IMR-90 (cell line): ENCODE results near the gene CCNJ. TPM values are rescaled to one million over a fixed set of nuclear protein-coding genes. Genes with fewer than 3 reads are reported as not detected.

Experiments
- ATAC-seq: fragments of 200-7000 bp; cut with Tn5 transposase; 2 replicates; pipeline ENCODE4 v1.9.1; 2020; ENCODE audit warnings: low read depth, mild to moderate bottlenecking, moderate library complexity
- BruUV-seq: library from RNA; stranded (reverse); fragments of 400-500 nt; replicated peaks from 2 replicates; lab custom pipeline; 2021; lab: Mats Ljungman, UMichigan
- CTCF ChIA-PET: fragments of 300-600 bp; formaldehyde crosslinking; extraction: SDS; loops from one replicate; lab custom pipeline; 2021; ENCODE audit warnings: antibody characterized with exemption; lab: Yijun Ruan, JAX
- POLR2A ChIA-PET: fragments of 300-600 bp; sonication (Branson Sonifier 250); formaldehyde crosslinking; loops from one replicate; lab custom pipeline; 2022; ENCODE audit warnings: antibody characterized with exemption; ENCODE audit not compliant: unreplicated experiment; lab: Charles Lee
- DNase-seq: peaks from one replicate; pipeline ENCODE4 v3.0.0; 2013
- H2AFZ ChIP-seq: replicated peaks from 2 replicates; pipeline ENCODE3; 2013; ENCODE audit warnings: low read length, mild to moderate bottlenecking; ENCODE audit not compliant: poor library complexity
- H2AK5ac ChIP-seq: 2 replicates; pipeline ENCODE4 v1.6.1; 2013; ENCODE audit warnings: low read depth, low read length, inconsistent platforms
- H2AK9ac ChIP-seq: replicated peaks from 2 replicates; pipeline ENCODE3; 2013; ENCODE audit warnings: mild to moderate bottlenecking, low read depth, low read length, moderate library complexity; ENCODE audit not compliant: poor library complexity
- H2BK120ac ChIP-seq: 2 replicates; pipeline ENCODE4 v1.6.1; 2013; ENCODE audit warnings: low read depth, low read length, inconsistent platforms
- H2BK15ac ChIP-seq: 3 replicates; pipeline ENCODE4 v1.6.1; 2013; ENCODE audit warnings: low read depth, low read length, inconsistent platforms
- H2BK20ac ChIP-seq: 2 replicates; pipeline ENCODE4 v1.6.1; 2013; ENCODE audit warnings: low read depth, mild to moderate bottlenecking, inconsistent platforms, low read length, moderate library complexity
- H2BK5ac ChIP-seq: 2 replicates; pipeline ENCODE4 v1.6.1; 2013; ENCODE audit warnings: mild to moderate bottlenecking, low read depth, low read length, inconsistent platforms; ENCODE audit not compliant: poor library complexity, severe bottlenecking
- H3K14ac ChIP-seq: replicated peaks from 2 replicates; pipeline ENCODE4 v1.6.1; 2013; ENCODE audit warnings: low read depth, low read length, inconsistent platforms
- H3K18ac ChIP-seq: 2 replicates; pipeline ENCODE4 v1.6.1; 2013; ENCODE audit warnings: low read depth, low read length, control low read depth
- H3K23ac ChIP-seq: 2 replicates; pipeline ENCODE4 v1.6.1; 2013; ENCODE audit warnings: low read depth, low read length, inconsistent platforms
- H3K27ac ChIP-seq: 2 replicates; pipeline ENCODE4 v1.5.1; 2013; ENCODE audit warnings: mild to moderate bottlenecking, control low read depth, low read length; ENCODE audit not compliant: insufficient read depth
- H3K27me3 ChIP-seq: 2 replicates; pipeline ENCODE4 v1.6.1; 2013; ENCODE audit warnings: low read length; ENCODE audit not compliant: control insufficient read depth, insufficient read depth
- H3K36me3 ChIP-seq: 2 replicates; pipeline ENCODE4 v1.6.1; 2013; ENCODE audit warnings: low read length, mixed read lengths; ENCODE audit not compliant: control insufficient read depth, insufficient read depth
- H3K4ac ChIP-seq: 2 replicates; pipeline ENCODE4 v1.6.1; 2013; ENCODE audit warnings: low read depth, low read length, inconsistent platforms
- H3K4me1 ChIP-seq: 2 replicates; pipeline ENCODE4 v1.6.1; 2013; ENCODE audit warnings: low read length, mixed read lengths; ENCODE audit not compliant: control insufficient read depth, insufficient read depth
- H3K4me2 ChIP-seq: 2 replicates; pipeline ENCODE4 v1.6.1; 2013; ENCODE audit warnings: low read depth, mild to moderate bottlenecking, control low read depth, low read length, moderate library complexity
- H3K4me3 ChIP-seq: 2 replicates; pipeline ENCODE4 v1.5.1; 2013; ENCODE audit warnings: low read depth, mild to moderate bottlenecking, control low read depth, low read length, moderate library complexity; ENCODE audit not compliant: insufficient read depth
- H3K56ac ChIP-seq: 2 replicates; pipeline ENCODE4 v1.6.1; 2013; ENCODE audit warnings: low read length, inconsistent platforms; ENCODE audit not compliant: insufficient read depth; ENCODE audit errors: extremely low read depth
- H3K79me1 ChIP-seq, 2 experiments: 2 replicates each; pipeline ENCODE4 v1.6.1; 2013; ENCODE audit warnings: low read length in 2 of 2, inconsistent platforms in 1 of 2, low read depth in 1 of 2
- H3K9ac ChIP-seq: 2 replicates; pipeline ENCODE4 v1.6.1; 2013; ENCODE audit warnings: low read depth, low read length, control low read depth
- H3K9me1 ChIP-seq: 2 replicates; pipeline ENCODE4 v1.6.1; 2013; ENCODE audit warnings: low read length, inconsistent platforms; ENCODE audit not compliant: insufficient read depth
- H3K9me3 ChIP-seq: 2 replicates; pipeline ENCODE4 v1.6.1; 2013; ENCODE audit warnings: low read length; ENCODE audit not compliant: control insufficient read depth, insufficient read depth
- H4K20me1 ChIP-seq: 2 replicates; pipeline ENCODE4 v1.6.1; 2013; ENCODE audit warnings: low read length, inconsistent platforms; ENCODE audit not compliant: insufficient read depth
- H4K5ac ChIP-seq: 2 replicates; pipeline ENCODE4 v1.6.1; 2013; ENCODE audit warnings: mild to moderate bottlenecking, low read depth, low read length, control low read depth
- H4K8ac ChIP-seq, 2 experiments: 2 replicates each; pipeline ENCODE4 v1.6.1; 2013; ENCODE audit warnings: low read depth in 2 of 2, low read length in 2 of 2, control low read depth in 1 of 2, inconsistent platforms in 1 of 2
- H4K91ac ChIP-seq: 2 replicates; pipeline ENCODE4 v1.6.1; 2013; ENCODE audit warnings: low read depth, low read length, inconsistent platforms; ENCODE audit not compliant: insufficient read depth
- BHLHE40 ChIP-seq: fragments of 150-350 bp; IDR thresholded peaks from 2 replicates; pipeline ENCODE4 v1.6.1; 2016; ENCODE audit warnings: mild to moderate bottlenecking, low read depth, low read length
- CEBPB ChIP-seq: IDR thresholded peaks from 2 replicates; pipeline ENCODE4 v1.6.1; 2012; ENCODE audit warnings: low read depth, low read length, improper control_type of control experiment
- CHD1 ChIP-seq: IDR thresholded peaks from 2 replicates; pipeline ENCODE4 v1.6.1; 2012; ENCODE audit warnings: low read depth, low read length, improper control_type of control experiment
- CTCF ChIP-seq: conservative IDR thresholded peaks from 2 replicates; pipeline ENCODE4 v1.5.1; 2012; ENCODE audit warnings: mild to moderate bottlenecking, low read depth, low read length, improper control_type of control experiment
- FOS ChIP-seq: fragments of 150-350 bp; IDR thresholded peaks from 2 replicates; pipeline ENCODE4 v1.6.1; 2016; ENCODE audit warnings: low read depth, low read length
- MAFK ChIP-seq: IDR thresholded peaks from 2 replicates; pipeline ENCODE4 v1.6.1; 2012; ENCODE audit warnings: low read depth, low read length, improper control_type of control experiment
- MAZ ChIP-seq: IDR thresholded peaks from 2 replicates; pipeline ENCODE4 v1.6.1; 2012; ENCODE audit warnings: low read depth, mild to moderate bottlenecking, low read length, improper control_type of control experiment, moderate library complexity, borderline replicate concordance
- MXI1 ChIP-seq: IDR thresholded peaks from 2 replicates; pipeline ENCODE4 v1.6.1; 2012; ENCODE audit warnings: low read depth, mild to moderate bottlenecking, low read length, moderate library complexity, borderline replicate concordance
- NFE2L2 ChIP-seq: fragments of 150-350 bp; IDR thresholded peaks from 2 replicates; pipeline ENCODE4 v1.6.1; 2016; ENCODE audit warnings: low read depth, mild to moderate bottlenecking, low read length
- POLR2A ChIP-seq: IDR thresholded peaks from 2 replicates; pipeline ENCODE4 v1.6.1; 2012; ENCODE audit warnings: mild to moderate bottlenecking, low read depth, low read length
- RAD21 ChIP-seq: IDR thresholded peaks from 2 replicates; pipeline ENCODE4 v1.6.1; 2012; ENCODE audit warnings: low read length, improper control_type of control experiment
- RCOR1 ChIP-seq: IDR thresholded peaks from 2 replicates; pipeline ENCODE4 v1.6.1; 2012; ENCODE audit warnings: mild to moderate bottlenecking, low read length, improper control_type of control experiment; ENCODE audit not compliant: insufficient replicate concordance
- RFX5 ChIP-seq: IDR thresholded peaks from 2 replicates; pipeline ENCODE4 v1.8.0; 2012; ENCODE audit warnings: low read depth, mild to moderate bottlenecking, low read length, moderate library complexity
- SMC3 ChIP-seq: fragments of 150-350 bp; IDR thresholded peaks from 2 replicates; pipeline ENCODE4 v1.6.1; 2016; ENCODE audit warnings: low read depth, mild to moderate bottlenecking, antibody characterized with exemption, low read length, moderate library complexity
- USF2 ChIP-seq: fragments of 150-350 bp; IDR thresholded peaks from 2 replicates; pipeline ENCODE4 v1.6.1; 2017; ENCODE audit warnings: mild to moderate bottlenecking, antibody characterized with exemption, low read length, low read depth
- WGBS, 2 experiments: methylation state at CpG; one replicate each; pipeline versions ENCODE4 v1.1.5 to v1.1.7; 2013; ENCODE audit warnings: missing lambda C conversion rate in 2 of 2; ENCODE audit not compliant: insufficient read length in 1 of 2; ENCODE audit errors: extremely low coverage in 2 of 2; 5-methylcytosine and 5-hydroxymethylcytosine counted together
- dilution Hi-C: fragments of 300-500 bp; cut with HindIII; formaldehyde crosslinking; loops from one replicate; pipeline ENCODE4 v1.14.3; 2018; ENCODE audit warnings: low sequenced_read_pairs; ENCODE audit not compliant: unreplicated experiment
- in situ Hi-C: fragments of 300-500 bp; cut with MboI; formaldehyde crosslinking; loops from 3 replicates; pipeline ENCODE4 v1.14.3; 2019; ENCODE audit warnings: low sequenced_read_pairs, inconsistent platforms, mixed read lengths
- intact Hi-C: fragments of 100-400 bp; cut with micrococcal nuclease; formaldehyde crosslinking; loops from 2 replicates; pipeline ENCODE4 v1.10.0; 2022
- polyA plus RNA-seq, 3 experiments: library from polyadenylated mRNA; depleted of rRNA; stranded (reverse); fragments of >200 nt; gene quantifications; 2 replicates each; pipeline ENCODE4 v1.2.3, GENCODE V29; 2012; ENCODE audit warnings: low replicate concordance in 1 of 3
- total RNA-seq: library from RNA; depleted of rRNA; stranded (reverse); fragments of >200 nt; gene quantifications from 2 replicates; pipeline ENCODE4 v1.2.3, GENCODE V29; 2012

CCNJ gene
- total and polyA plus RNA-seq, 2 of the 4 experiments (the other 2 are of a cell fraction), result 5.4 to 10.0 TPM

GRCh38 chr10:96090463-96090800 is 47.0 kb downstream of the CCNJ start:
- peak overlapping the region; percentile 80 for H3K4me3 ChIP-seq
- no peak overlapping the region; the same call in 1 of the 2 replicates for H2BK20ac ChIP-seq
- in situ Hi-C loops (loop anchor here (5.0 kb wide), 1 partner anchor 37 kb away; no protein-coding TSS in a partner anchor), intact Hi-C loops (loop anchor here (1.0 to 2.0 kb wide), 2 partner anchors 40 to 46 kb away; partner anchors contain the start of gene ZNF518A), dilution Hi-C loops (no loop called here)
- peak overlapping the region; percentile 73 for H2BK5ac ChIP-seq
- no peak for DNase-seq
- H3K4me2 ChIP-seq, result peak overlapping the region; percentile 96
- peak overlapping the region; percentile 33 for H2AK9ac ChIP-seq
- POLR2A ChIA-PET, result interaction anchor here (1.1 to 1.8 kb wide), 2 partner anchors 17 to 40 kb away, joined by 3 to 12 read pairs; partner anchors contain the start of gene ZNF518A
- no peaks in the 10 kb centered on the region; a peak in 1 of 4 replicates for H3K79me1 ChIP-seq
- peak overlapping the region; percentile 90 for H3K23ac ChIP-seq
- H3K4me1 ChIP-seq, result peaks cover 3% of the 10 kb centered on the region
- peak overlapping the region; percentile 61 for H2BK120ac ChIP-seq
- H4K8ac ChIP-seq, result peak overlapping the region; percentile 95 to 100
- H2AK5ac ChIP-seq, result peak overlapping the region; percentile 57; the same call in 1 of the 2 replicates
- no peaks in the 10 kb centered on the region for H3K36me3 ChIP-seq
- H3K4ac ChIP-seq, result peak overlapping the region; percentile 96
- peak overlapping the region; percentile 100 for H4K5ac ChIP-seq
- no TSS peak for BruUV-seq
- H2AFZ ChIP-seq, result peak overlapping the region; percentile 97
- H4K20me1 ChIP-seq, result no peaks in the 10 kb centered on the region
- H3K27me3 ChIP-seq, result no peaks in the 10 kb centered on the region; the same call in 1 of the 2 replicates
- H3K18ac ChIP-seq, result peak overlapping the region; percentile 93
- H3K9ac ChIP-seq, result 0 out of 2 replicates have a peak overlapping the region, but pooled peaks have one; percentile 58
- peak overlapping the region; percentile 54 for H4K91ac ChIP-seq
- peak overlapping the region; percentile 70 for H3K27ac ChIP-seq
- CTCF ChIA-PET, result no interaction called here
- H3K56ac ChIP-seq, result peak overlapping the region; percentile 73; the same call in 1 of the 2 replicates
- H3K9me3 ChIP-seq, result peaks cover 4% of the 10 kb centered on the region
- no peak overlapping the region for H2BK15ac ChIP-seq
- peaks cover 4% of the 10 kb centered on the region; the same call in 1 of the 2 replicates for H3K9me1 ChIP-seq
- ATAC-seq, result no peak
- TF ChIP-seq RFX5 (no peak), FOS (no peak), NFE2L2 (no peak), USF2 (no peak), MAZ (no peak), CHD1 (no peak), SMC3 (no peak), BHLHE40 (no peak), POLR2A (no peak), CTCF (no peak), CEBPB (no peak), MXI1 (no peak), RAD21 (no peak), MAFK (no peak), RCOR1 (no peak)
- peak overlapping the region; percentile 98 for H3K14ac ChIP-seq
- 83% methylated on average over 3 of the region's 9 CpGs; no CpG with 5 or more reads in 1 of the 2 experiments for WGBS, 2 experiments
